GM20000 (cell line): ENCODE measurements around the gene EGFLAM.

Experiments used
- DNase-seq: peaks from one replicate; pipeline ENCODE4 v3.0.0; 2012; ENCODE audit warnings: low spot score
- TF ChIP-seq, protein P1 (sequence below): IDR thresholded peaks from 2 replicates; pipeline ENCODE4 v1.5.1; 2012; ENCODE audit warnings: mild to moderate bottlenecking, control low read depth; ENCODE audit errors: extremely low read depth, missing control alignments

The EGFLAM gene

GRCh38 chr5:38234737-38235136 lies 23.6 kb upstream of the EGFLAM start:
- DNase-seq, result no peak
- TF ChIP-seq, protein P1, sequence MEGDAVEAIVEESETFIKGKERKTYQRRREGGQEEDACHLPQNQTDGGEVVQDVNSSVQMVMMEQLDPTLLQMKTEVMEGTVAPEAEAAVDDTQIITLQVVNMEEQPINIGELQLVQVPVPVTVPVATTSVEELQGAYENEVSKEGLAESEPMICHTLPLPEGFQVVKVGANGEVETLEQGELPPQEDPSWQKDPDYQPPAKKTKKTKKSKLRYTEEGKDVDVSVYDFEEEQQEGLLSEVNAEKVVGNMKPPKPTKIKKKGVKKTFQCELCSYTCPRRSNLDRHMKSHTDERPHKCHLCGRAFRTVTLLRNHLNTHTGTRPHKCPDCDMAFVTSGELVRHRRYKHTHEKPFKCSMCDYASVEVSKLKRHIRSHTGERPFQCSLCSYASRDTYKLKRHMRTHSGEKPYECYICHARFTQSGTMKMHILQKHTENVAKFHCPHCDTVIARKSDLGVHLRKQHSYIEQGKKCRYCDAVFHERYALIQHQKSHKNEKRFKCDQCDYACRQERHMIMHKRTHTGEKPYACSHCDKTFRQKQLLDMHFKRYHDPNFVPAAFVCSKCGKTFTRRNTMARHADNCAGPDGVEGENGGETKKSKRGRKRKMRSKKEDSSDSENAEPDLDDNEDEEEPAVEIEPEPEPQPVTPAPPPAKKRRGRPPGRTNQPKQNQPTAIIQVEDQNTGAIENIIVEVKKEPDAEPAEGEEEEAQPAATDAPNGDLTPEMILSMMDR, result no peak

GRCh38 chr5:38237681-38238080 lies 20.7 kb upstream of the EGFLAM start:
- TF ChIP-seq, protein P1, result no peak
- DNase-seq, result no peak

GRCh38 chr5:38240212-38240611 lies 18.1 kb upstream of the EGFLAM start:
- no peak for DNase-seq

GRCh38 chr5:38241655-38242054 lies 16.7 kb upstream of the EGFLAM start:
- no peak for DNase-seq
- TF ChIP-seq, protein P1, result no peak

More at GRCh38 chr5:38240212-38240611, 18.1 kb upstream of the EGFLAM start:
- TF ChIP-seq, protein P1, result no peak

- TF ChIP-seq, protein P1, result no peak
- no peak for DNase-seq
Measured at GRCh38 chr5:38245307-38245706, 13.1 kb upstream of the EGFLAM start.

- DNase-seq, result no peak
- TF ChIP-seq, protein P1, result no peak
Measured at GRCh38 chr5:38249301-38249700, 9.1 kb upstream of the EGFLAM start.

GRCh38 chr5:38249812-38250211 lies 8.5 kb upstream of the EGFLAM start:
- TF ChIP-seq, protein P1, result no peak
- DNase-seq, result no peak
